GM12891 (cell line): ENCODE data around the gene TSHZ3.

ENCODE experiments used
- PAX5 ChIP-seq: IDR thresholded peaks from 2 replicates; pipeline ENCODE4 v1.6.1; 2011; ENCODE audit warnings: low read length, moderate library complexity, mild to moderate bottlenecking; ENCODE audit not compliant: insufficient read depth, severe bottlenecking
- POLR2A ChIP-seq: IDR thresholded peaks from 2 replicates; pipeline ENCODE4 v1.6.1; 2011; ENCODE audit warnings: low read depth, low read length, control low read depth
- POLR2AphosphoS5 ChIP-seq: IDR thresholded peaks from 2 replicates; pipeline ENCODE4 v1.6.1; 2011; ENCODE audit warnings: low read depth, low read length, control low read depth
- TAF1 ChIP-seq: IDR thresholded peaks from 2 replicates; pipeline ENCODE4 v1.6.1; 2011; ENCODE audit warnings: low read depth, low read length, control low read depth

DNA sequence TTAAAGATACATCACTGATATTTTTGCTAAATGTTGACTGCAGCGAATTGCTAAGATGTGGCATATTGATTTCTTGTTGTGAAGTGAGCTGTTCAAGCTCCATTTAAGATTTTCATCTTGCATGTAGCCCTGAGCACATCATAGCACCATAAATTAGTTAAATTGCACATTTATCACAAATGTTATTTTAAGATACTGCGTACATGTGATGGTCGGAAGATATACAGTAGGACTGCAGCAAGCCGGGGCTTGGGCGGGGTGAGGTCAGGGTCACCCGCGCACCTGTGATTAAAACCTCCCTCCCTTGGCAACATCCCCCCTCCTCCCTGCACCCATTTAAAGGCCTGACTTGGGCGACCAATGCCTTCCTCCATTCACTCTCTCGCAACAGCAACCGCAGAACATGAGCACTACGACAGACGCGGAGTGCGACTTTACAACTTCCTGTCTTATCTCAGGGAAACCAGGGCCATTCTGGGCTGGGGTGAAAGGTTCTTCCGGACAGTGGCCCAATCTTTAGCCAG, 76.6 kb downstream of the TSHZ3 start:
- TF ChIP-seq TAF1 (no peak), POLR2A (no peak), PAX5 (no peak), POLR2AphosphoS5 (no peak)
